Prostate gland (tissue), 2 donors: ENCODE data around the gene MT1M.

Source experiments
- POLR2AphosphoS5 ChIP-seq: sonication (generic); formaldehyde crosslinking; IDR thresholded peaks from one replicate; pipeline ENCODE4 v1.6.1; 2017; ENCODE audit warnings: antibody characterized with exemption
- TF ChIP-seq, protein P1 (sequence below), 4 experiments: fragments of 200-600 bp in 2 of 4; fragments of 450-650 bp in 2 of 4; sonication (generic) in 2 of 4; IDR thresholded peaks; 1 replicate in 3 of 4; 2 replicates in 1 of 4; pipeline ENCODE4 v1.5.1; 2016 to 2019; ENCODE audit warnings: antibody characterized with exemption in 4 of 4, mild to moderate bottlenecking in 2 of 4, moderate library complexity in 2 of 4

DNA sequence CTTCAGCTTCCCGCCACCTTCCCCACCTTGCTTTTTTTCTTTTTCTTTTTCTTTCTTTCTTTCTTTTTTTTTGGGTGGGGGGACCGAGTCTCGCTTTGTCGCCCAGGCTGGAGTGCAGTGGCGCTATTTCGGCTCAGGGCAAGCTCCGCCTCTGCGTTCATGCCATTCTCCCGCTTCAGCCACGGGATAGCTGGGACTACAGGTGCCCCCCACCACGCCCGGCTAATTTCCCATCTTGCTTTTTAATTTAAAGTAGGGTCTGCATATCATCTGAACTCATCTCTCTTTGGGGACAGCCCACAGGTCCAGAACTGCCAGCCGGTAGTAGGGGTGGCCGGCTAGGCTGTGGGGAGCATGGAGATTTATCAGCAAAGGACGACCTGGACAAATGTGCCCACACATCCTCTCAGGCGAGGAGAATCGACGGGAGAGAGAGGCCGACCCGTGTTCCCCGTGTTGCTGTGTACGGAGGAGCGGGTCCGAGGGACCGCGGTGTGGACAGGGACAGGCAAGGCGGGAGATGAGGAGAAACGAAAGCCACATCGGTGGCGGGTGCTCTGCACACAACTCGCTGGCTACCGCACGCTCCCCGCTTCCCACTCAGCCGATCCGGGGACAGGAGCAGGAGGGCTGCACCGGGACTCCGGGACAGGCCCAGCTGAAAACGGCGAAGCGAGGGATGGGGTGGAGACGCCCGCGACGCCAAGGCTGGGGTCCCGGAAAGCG, 2.4 kb downstream of the MT1M start:
- TF ChIP-seq, protein P1, sequence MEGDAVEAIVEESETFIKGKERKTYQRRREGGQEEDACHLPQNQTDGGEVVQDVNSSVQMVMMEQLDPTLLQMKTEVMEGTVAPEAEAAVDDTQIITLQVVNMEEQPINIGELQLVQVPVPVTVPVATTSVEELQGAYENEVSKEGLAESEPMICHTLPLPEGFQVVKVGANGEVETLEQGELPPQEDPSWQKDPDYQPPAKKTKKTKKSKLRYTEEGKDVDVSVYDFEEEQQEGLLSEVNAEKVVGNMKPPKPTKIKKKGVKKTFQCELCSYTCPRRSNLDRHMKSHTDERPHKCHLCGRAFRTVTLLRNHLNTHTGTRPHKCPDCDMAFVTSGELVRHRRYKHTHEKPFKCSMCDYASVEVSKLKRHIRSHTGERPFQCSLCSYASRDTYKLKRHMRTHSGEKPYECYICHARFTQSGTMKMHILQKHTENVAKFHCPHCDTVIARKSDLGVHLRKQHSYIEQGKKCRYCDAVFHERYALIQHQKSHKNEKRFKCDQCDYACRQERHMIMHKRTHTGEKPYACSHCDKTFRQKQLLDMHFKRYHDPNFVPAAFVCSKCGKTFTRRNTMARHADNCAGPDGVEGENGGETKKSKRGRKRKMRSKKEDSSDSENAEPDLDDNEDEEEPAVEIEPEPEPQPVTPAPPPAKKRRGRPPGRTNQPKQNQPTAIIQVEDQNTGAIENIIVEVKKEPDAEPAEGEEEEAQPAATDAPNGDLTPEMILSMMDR (IDR thresholded peaks at IDR 0.05) = no peak
- no peak for TF ChIP-seq POLR2AphosphoS5
